HEK293 (cell line): ENCODE results near the gene ARL6IP5.

ENCODE experiments used
- CTCF ChIA-PET: fragments of 350-600 bp; formaldehyde crosslinking; extraction: SDS; loops from one replicate; lab custom pipeline; 2021; ENCODE audit warnings: antibody characterized with exemption; lab: Yijun Ruan, JAX
- POLR2A ChIA-PET: fragments of 300-600 bp; formaldehyde crosslinking; extraction: SDS; loops from one replicate; lab custom pipeline; 2020; ENCODE audit warnings: antibody characterized with exemption, inconsistent platforms; lab: Yijun Ruan, JAX
- H3K27ac ChIP-seq: fragments of 200-500 bp; sonication (Bioruptor generic); 2 replicates; pipeline ENCODE4 v1.5.1; 2014; ENCODE audit warnings: low read depth, low read length, control low read depth, inconsistent platforms; ENCODE audit errors: extremely low read depth
- H3K36me3 ChIP-seq, 2 experiments: fragments of 200-500 bp in 1 of 2; sonication (Bioruptor generic) in 1 of 2; 1 replicate in 1 of 2; 2 replicates in 1 of 2; pipeline ENCODE4 v1.5.1; 2014 to 2017; ENCODE audit warnings: inconsistent platforms in 2 of 2, low read length in 2 of 2; ENCODE audit not compliant: control insufficient read depth in 2 of 2, insufficient read depth in 1 of 2
- H3K4me1 ChIP-seq: fragments of 200-500 bp; sonication (Bioruptor generic); 2 replicates; pipeline ENCODE4 v1.5.1; 2014; ENCODE audit warnings: mild to moderate bottlenecking, low read length, inconsistent platforms; ENCODE audit not compliant: control insufficient read depth, insufficient read depth
- H3K4me3 ChIP-seq: 2 replicates; pipeline ENCODE4 v1.5.1; 2011; ENCODE audit warnings: low read depth, mild to moderate bottlenecking, control low read depth, low read length, moderate library complexity
- H3K9me3 ChIP-seq: fragments of 200-500 bp; sonication (Bioruptor generic); 2 replicates; pipeline ENCODE4 v1.5.1; 2014; ENCODE audit warnings: low read depth, low read length, inconsistent platforms; ENCODE audit not compliant: control insufficient read depth, insufficient read depth
- BCL11B ChIP-seq: fragments of 450-650 bp; formaldehyde crosslinking; IDR thresholded peaks from 2 replicates; pipeline ENCODE4 v1.5.1; 2016; ENCODE audit warnings: low read depth, missing biosample characterization, missing genetic modification characterization
- FEZF1 ChIP-seq: fragments of 450-650 bp; formaldehyde crosslinking; IDR thresholded peaks from 2 replicates; pipeline ENCODE4 v1.5.1; 2016; ENCODE audit warnings: missing biosample characterization, missing genetic modification characterization
- GLIS2 ChIP-seq: fragments of 450-650 bp; formaldehyde crosslinking; IDR thresholded peaks from 2 replicates; pipeline ENCODE4 v1.5.1; 2016; ENCODE audit warnings: missing biosample characterization, missing genetic modification characterization
- HOXD13 ChIP-seq: sonication (generic); formaldehyde crosslinking; IDR thresholded peaks from 2 replicates; pipeline ENCODE4 v1.8.0; 2022; ENCODE audit warnings: missing genetic modification reagents, borderline replicate concordance
- MYNN ChIP-seq: fragments of 450-650 bp; formaldehyde crosslinking; IDR thresholded peaks from 2 replicates; pipeline ENCODE4 v1.5.1; 2016; ENCODE audit warnings: missing biosample characterization, missing genetic modification characterization, borderline replicate concordance
- OSR2 ChIP-seq: fragments of 450-650 bp; formaldehyde crosslinking; IDR thresholded peaks from 2 replicates; pipeline ENCODE4 v1.5.1; 2016; ENCODE audit warnings: missing biosample characterization, missing genetic modification characterization
- RBAK ChIP-seq: fragments of 450-650 bp; formaldehyde crosslinking; IDR thresholded peaks from 2 replicates; pipeline ENCODE4 v1.5.1; 2016; ENCODE audit warnings: missing biosample characterization, missing genetic modification characterization
- ZBTB17 ChIP-seq: fragments of 450-650 bp; formaldehyde crosslinking; IDR thresholded peaks from 2 replicates; pipeline ENCODE4 v1.5.1; 2016; ENCODE audit warnings: missing biosample characterization, missing genetic modification characterization
- ZFP41 ChIP-seq: fragments of 450-650 bp; formaldehyde crosslinking; IDR thresholded peaks from 2 replicates; pipeline ENCODE4 v1.5.1; 2016; ENCODE audit warnings: missing biosample characterization, missing genetic modification characterization, borderline replicate concordance
- ZIC2 ChIP-seq: fragments of 450-650 bp; formaldehyde crosslinking; IDR thresholded peaks from 2 replicates; pipeline ENCODE4 v1.5.1; 2016; ENCODE audit warnings: missing biosample characterization, missing genetic modification characterization
- ZNF114 ChIP-seq: fragments of 450-650 bp; formaldehyde crosslinking; IDR thresholded peaks from 2 replicates; pipeline ENCODE4 v1.5.0; 2017; ENCODE audit warnings: missing biosample characterization, missing genetic modification characterization
- ZNF121 ChIP-seq: fragments of 450-650 bp; formaldehyde crosslinking; IDR thresholded peaks from 2 replicates; pipeline ENCODE4 v1.5.1; 2016; ENCODE audit warnings: missing biosample characterization, missing genetic modification characterization
- ZNF133 ChIP-seq: fragments of 450-650 bp; formaldehyde crosslinking; IDR thresholded peaks from 2 replicates; pipeline ENCODE4 v1.5.1; 2016; ENCODE audit warnings: missing biosample characterization, missing genetic modification characterization
- ZNF174 ChIP-seq: fragments of 450-650 bp; formaldehyde crosslinking; IDR thresholded peaks from 2 replicates; pipeline ENCODE4 v1.5.0; 2017; ENCODE audit warnings: missing biosample characterization, mild to moderate bottlenecking, missing genetic modification characterization
- ZNF311 ChIP-seq: fragments of 450-650 bp; formaldehyde crosslinking; IDR thresholded peaks from 2 replicates; pipeline ENCODE4 v1.5.1; 2017; ENCODE audit warnings: missing biosample characterization, missing genetic modification characterization, borderline replicate concordance
- ZNF324 ChIP-seq: fragments of 450-650 bp; formaldehyde crosslinking; IDR thresholded peaks from 2 replicates; pipeline ENCODE4 v1.5.1; 2016; ENCODE audit warnings: missing biosample characterization, missing genetic modification characterization
- ZNF548 ChIP-seq: fragments of 450-650 bp; formaldehyde crosslinking; IDR thresholded peaks from 2 replicates; pipeline ENCODE4 v1.5.1; 2016; ENCODE audit warnings: missing biosample characterization, missing genetic modification characterization
- ZNF558 ChIP-seq: fragments of 450-650 bp; formaldehyde crosslinking; IDR thresholded peaks from 2 replicates; pipeline ENCODE4 v1.5.1; 2016; ENCODE audit warnings: missing biosample characterization, missing genetic modification characterization
- ZNF621 ChIP-seq: fragments of 450-650 bp; formaldehyde crosslinking; IDR thresholded peaks from 2 replicates; pipeline ENCODE4 v1.5.1; 2017; ENCODE audit warnings: missing biosample characterization, missing genetic modification characterization
- ZNF76 ChIP-seq: fragments of 450-650 bp; formaldehyde crosslinking; IDR thresholded peaks from 2 replicates; pipeline ENCODE4; 2016; ENCODE audit warnings: low read depth, missing biosample characterization, missing genetic modification characterization, borderline replicate concordance
- ZNF785 ChIP-seq: fragments of 450-650 bp; formaldehyde crosslinking; IDR thresholded peaks from 2 replicates; pipeline ENCODE4 v1.5.1; 2016; ENCODE audit warnings: missing biosample characterization, missing genetic modification characterization
- TF ChIP-seq, protein P1 (sequence below): fragments of 450-650 bp; formaldehyde crosslinking; optimal IDR thresholded peaks from 2 replicates; pipeline ENCODE3; 2016; ENCODE audit warnings: missing biosample characterization, mild to moderate bottlenecking, missing genetic modification characterization
- TF ChIP-seq, protein P2 (sequence below): fragments of 450-650 bp; formaldehyde crosslinking; IDR thresholded peaks from 2 replicates; pipeline ENCODE4 v1.5.1; 2016; ENCODE audit warnings: missing biosample characterization, missing genetic modification characterization
- TF ChIP-seq, protein P3 (sequence below): fragments of 450-650 bp; formaldehyde crosslinking; IDR thresholded peaks from 2 replicates; pipeline ENCODE4 v1.5.1; 2017; ENCODE audit warnings: missing biosample characterization, missing genetic modification characterization
- TF ChIP-seq, protein P4 (sequence below): fragments of 450-650 bp; formaldehyde crosslinking; IDR thresholded peaks from 2 replicates; pipeline ENCODE4 v1.5.1; 2017; ENCODE audit warnings: missing biosample characterization, missing genetic modification characterization
- TF ChIP-seq, protein P5 (sequence below): fragments of 450-650 bp; formaldehyde crosslinking; IDR thresholded peaks from 2 replicates; pipeline ENCODE4 v1.5.1; 2016; ENCODE audit warnings: missing biosample characterization, missing genetic modification characterization

The ARL6IP5 gene

DNA sequence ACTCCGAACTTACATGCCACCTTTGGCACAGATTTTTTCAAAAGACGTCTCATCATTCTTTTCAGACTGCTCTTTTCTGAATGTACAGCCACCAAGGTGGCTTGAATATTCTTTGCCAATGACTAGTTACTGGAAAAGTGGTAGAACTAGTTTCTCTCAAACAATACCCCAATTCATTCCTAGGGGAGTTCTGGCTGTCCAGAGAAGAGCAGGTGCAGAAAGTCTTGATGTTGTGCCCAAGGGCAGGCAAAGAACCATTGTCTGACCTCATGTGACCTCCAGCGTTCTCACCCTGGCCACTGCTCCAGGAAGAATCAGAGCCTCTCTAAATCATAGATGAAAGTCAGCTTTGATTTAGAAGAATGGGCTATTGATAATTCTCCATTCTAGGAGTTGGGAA lies 32.2 kb downstream of the ARL6IP5 start (continued):
- TF ChIP-seq, protein P1, sequence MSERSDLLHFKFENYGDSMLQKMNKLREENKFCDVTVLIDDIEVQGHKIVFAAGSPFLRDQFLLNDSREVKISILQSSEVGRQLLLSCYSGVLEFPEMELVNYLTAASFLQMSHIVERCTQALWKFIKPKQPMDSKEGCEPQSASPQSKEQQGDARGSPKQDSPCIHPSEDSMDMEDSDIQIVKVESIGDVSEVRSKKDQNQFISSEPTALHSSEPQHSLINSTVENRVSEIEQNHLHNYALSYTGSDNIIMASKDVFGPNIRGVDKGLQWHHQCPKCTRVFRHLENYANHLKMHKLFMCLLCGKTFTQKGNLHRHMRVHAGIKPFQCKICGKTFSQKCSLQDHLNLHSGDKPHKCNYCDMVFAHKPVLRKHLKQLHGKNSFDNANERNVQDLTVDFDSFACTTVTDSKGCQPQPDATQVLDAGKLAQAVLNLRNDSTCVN (tag by site-specific recombination): no peak

DNA sequence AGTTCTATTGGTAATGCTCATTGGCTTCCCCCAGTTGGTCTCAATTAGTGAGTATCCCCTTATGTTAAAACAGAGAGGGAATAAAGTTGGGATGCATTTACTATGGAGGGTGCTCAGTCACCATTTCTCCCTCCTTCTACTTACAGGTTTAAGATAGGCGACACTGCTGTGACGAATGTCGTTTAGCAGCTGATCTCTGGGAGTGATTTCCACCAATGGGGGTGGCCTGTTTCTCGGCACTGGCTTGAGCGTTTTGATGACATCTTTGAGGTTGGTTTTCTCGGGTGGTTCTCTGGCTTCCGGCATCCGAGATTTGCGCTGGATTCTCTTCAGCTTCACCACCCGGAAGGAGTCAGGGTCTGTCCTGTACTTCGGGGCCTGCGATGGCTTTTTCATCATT lies 33.8 kb downstream of the ARL6IP5 start:
- no peak for TF ChIP-seq ZNF133 (tag by site-specific recombination)
- TF ChIP-seq FEZF1 (tag by site-specific recombination): no peak
- TF ChIP-seq, protein P2, sequence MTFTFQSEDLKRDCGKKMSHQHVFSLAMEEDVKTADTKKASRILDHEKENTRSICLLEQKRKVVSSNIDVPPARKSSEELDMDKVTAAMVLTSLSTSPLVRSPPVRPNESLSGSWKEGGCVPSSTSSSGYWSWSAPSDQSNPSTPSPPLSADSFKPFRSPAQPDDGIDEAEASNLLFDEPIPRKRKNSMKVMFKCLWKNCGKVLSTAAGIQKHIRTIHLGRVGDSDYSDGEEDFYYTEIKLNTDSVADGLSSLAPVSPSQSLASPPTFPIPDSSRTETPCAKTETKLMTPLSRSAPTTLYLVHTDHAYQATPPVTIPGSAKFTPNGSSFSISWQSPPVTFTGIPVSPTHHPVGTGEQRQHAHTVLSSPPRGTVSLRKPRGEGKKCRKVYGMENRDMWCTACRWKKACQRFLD (tag by site-specific recombination): no peak
- TF ChIP-seq OSR2 (tag by site-specific recombination): no peak
- TF ChIP-seq, protein P3, sequence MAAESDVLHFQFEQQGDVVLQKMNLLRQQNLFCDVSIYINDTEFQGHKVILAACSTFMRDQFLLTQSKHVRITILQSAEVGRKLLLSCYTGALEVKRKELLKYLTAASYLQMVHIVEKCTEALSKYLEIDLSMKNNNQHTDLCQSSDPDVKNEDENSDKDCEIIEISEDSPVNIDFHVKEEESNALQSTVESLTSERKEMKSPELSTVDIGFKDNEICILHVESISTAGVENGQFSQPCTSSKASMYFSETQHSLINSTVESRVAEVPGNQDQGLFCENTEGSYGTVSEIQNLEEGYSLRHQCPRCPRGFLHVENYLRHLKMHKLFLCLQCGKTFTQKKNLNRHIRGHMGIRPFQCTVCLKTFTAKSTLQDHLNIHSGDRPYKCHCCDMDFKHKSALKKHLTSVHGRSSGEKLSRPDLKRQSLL (tag by site-specific recombination): no peak
- no peak for TF ChIP-seq ZNF621
- no peak for TF ChIP-seq RBAK
- TF ChIP-seq ZNF76 (tag by site-specific recombination): no peak
- no peak for TF ChIP-seq ZNF114 (tag by site-specific recombination)
- TF ChIP-seq ZNF324: no peak
- TF ChIP-seq ZNF785 (tag by site-specific recombination): no peak
- no peak for TF ChIP-seq ZNF548 (tag by site-specific recombination)
- TF ChIP-seq GLIS2 (tag by site-specific recombination): no peak
- TF ChIP-seq, protein P4, sequence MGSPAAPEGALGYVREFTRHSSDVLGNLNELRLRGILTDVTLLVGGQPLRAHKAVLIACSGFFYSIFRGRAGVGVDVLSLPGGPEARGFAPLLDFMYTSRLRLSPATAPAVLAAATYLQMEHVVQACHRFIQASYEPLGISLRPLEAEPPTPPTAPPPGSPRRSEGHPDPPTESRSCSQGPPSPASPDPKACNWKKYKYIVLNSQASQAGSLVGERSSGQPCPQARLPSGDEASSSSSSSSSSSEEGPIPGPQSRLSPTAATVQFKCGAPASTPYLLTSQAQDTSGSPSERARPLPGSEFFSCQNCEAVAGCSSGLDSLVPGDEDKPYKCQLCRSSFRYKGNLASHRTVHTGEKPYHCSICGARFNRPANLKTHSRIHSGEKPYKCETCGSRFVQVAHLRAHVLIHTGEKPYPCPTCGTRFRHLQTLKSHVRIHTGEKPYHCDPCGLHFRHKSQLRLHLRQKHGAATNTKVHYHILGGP: no peak
- TF ChIP-seq, protein P5, sequence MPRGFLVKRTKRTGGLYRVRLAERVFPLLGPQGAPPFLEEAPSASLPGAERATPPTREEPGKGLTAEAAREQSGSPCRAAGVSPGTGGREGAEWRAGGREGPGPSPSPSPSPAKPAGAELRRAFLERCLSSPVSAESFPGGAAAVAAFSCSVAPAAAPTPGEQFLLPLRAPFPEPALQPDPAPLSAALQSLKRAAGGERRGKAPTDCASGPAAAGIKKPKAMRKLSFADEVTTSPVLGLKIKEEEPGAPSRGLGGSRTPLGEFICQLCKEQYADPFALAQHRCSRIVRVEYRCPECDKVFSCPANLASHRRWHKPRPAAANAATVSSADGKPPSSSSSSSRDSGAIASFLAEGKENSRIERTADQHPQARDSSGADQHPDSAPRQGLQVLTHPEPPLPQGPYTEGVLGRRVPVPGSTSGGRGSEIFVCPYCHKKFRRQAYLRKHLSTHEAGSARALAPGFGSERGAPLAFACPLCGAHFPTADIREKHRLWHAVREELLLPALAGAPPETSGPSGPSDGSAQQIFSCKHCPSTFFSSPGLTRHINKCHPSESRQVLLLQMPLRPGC (tag by site-specific recombination): no peak
- TF ChIP-seq ZNF174 (tag by site-specific recombination): no peak
- no peak for TF ChIP-seq ZFP41
- no peak for TF ChIP-seq ZNF558
- Histone ChIP-seq H3K36me3 (no peaks in the 10 kb centered on the region), H3K4me3 (no peak overlapping the region), H3K4me1 (no peaks in the 10 kb centered on the region), H3K9me3 (no peaks in the 10 kb centered on the region), H3K27ac (no peak overlapping the region)
- ChIA-PET POLR2A (no interaction called here), CTCF (interaction anchor here (0.6 to 4.1 kb wide), 6 partner anchors 12 to 292 kb away, joined by 3 to 42 read pairs (median 7); no protein-coding TSS in a partner anchor)

DNA sequence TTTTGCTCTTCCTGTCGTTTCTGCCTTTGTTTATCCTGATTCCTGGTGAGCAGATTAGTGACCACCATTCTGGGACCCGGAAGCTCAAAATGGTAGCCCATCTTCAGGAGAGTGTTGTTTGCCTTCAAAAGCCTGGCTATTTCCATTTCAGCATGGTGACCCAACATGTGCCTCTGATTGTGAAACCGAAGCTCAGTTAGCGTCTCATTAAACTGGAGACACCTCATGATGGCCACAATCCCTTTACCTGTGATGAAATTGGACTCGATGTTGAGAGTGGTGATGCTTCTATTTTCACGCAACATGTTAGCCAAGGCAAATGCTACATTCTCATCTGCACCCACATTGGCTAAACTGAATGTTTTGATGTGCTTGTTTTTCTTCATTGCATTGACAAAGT lies 34.4 kb downstream of the ARL6IP5 start:
- no peaks in the 10 kb centered on the region for H3K4me1 ChIP-seq
- no peak overlapping the region for H3K4me3 ChIP-seq
- POLR2A ChIA-PET: no interaction called here
- CTCF ChIA-PET: interaction anchor here (0.6 to 4.1 kb wide), 7 partner anchors 13 to 552 kb away, joined by 3 to 42 read pairs (median 5); no protein-coding TSS in a partner anchor
- H3K27ac ChIP-seq: no peak overlapping the region
- TF ChIP-seq ZNF311 (no peak), MYNN (tag by site-specific recombination) (no peak), ZIC2 (tag by site-specific recombination) (no peak), ZBTB17 (tag by site-specific recombination) (no peak), HOXD13 (CRISPR knock-in tag) (no peak), BCL11B (tag by site-specific recombination) (no peak), ZNF121 (tag by site-specific recombination) (no peak)
- no peaks in the 10 kb centered on the region for H3K9me3 ChIP-seq
- H3K36me3 ChIP-seq: no peaks in the 10 kb centered on the region
